Mammary epithelial cell (primary cell): ENCODE measurements around the gene UGT1A4.

Experiments used
- EZH2 ChIP-seq: IDR thresholded peaks from 2 replicates; pipeline ENCODE4 v1.6.1; 2012; ENCODE audit warnings: low read length, inconsistent platforms, borderline replicate concordance
- TF ChIP-seq, protein P1 (sequence below), 2 donors: IDR thresholded peaks in 1 of 2; conservative IDR thresholded peaks in 1 of 2; 2 replicates each; pipeline ENCODE4 v1.5.1; 2011 to 2012; ENCODE audit warnings: inconsistent platforms in 2 of 2, low read length in 2 of 2, mild to moderate bottlenecking in 2 of 2, control low read depth in 1 of 2, low read depth in 1 of 2; ENCODE audit not compliant: insufficient read depth in 1 of 2; ENCODE audit errors: extremely low read depth in 1 of 2

DNA sequence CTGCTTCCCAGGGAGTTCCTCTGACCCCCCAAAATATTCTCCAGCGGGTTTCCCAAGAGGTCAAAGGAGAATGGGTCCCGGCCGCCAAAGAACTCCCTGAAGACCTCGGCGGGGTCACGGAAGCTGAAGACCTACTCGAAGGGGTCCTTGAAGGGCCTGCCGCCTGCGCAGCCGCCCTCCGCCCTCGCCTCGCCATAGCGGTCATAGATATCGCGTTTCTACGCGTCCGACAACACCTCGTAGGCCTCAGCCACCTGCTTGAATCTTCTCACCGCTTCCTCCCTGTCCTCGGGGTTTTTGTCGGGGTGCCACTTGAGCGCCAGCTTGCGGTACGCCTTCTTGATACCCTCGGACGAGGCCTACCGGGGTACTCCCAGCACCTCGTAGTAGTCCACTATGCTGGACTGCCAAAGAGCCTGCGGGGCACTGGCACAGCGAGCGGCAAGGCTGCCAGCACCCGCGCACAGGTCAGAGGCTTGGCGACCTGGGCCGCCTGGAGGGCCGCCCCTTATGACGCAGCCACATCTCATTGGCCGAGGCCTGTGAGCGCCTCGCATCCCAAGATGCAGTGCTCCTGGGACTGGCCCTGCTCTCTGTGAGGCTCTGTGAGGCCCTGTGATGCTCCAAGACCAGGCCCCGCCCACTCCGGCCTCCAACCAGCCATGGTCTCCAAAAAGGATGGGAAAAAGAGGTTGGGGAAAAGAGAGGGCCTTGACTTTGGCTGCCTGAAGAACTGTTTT is 36.5 kb downstream of the UGT1A4 start:
- TF ChIP-seq, protein P1, sequence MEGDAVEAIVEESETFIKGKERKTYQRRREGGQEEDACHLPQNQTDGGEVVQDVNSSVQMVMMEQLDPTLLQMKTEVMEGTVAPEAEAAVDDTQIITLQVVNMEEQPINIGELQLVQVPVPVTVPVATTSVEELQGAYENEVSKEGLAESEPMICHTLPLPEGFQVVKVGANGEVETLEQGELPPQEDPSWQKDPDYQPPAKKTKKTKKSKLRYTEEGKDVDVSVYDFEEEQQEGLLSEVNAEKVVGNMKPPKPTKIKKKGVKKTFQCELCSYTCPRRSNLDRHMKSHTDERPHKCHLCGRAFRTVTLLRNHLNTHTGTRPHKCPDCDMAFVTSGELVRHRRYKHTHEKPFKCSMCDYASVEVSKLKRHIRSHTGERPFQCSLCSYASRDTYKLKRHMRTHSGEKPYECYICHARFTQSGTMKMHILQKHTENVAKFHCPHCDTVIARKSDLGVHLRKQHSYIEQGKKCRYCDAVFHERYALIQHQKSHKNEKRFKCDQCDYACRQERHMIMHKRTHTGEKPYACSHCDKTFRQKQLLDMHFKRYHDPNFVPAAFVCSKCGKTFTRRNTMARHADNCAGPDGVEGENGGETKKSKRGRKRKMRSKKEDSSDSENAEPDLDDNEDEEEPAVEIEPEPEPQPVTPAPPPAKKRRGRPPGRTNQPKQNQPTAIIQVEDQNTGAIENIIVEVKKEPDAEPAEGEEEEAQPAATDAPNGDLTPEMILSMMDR (conservative IDR thresholded peaks at IDR 0.05 in 1 of 2, IDR thresholded peaks at IDR 0.05 in 1 of 2; ENCODE audit: extremely low read depth in 1 of 2, insufficient read depth in 1 of 2, low read depth in 1 of 2, low read length in 2 of 2), result no peak
- TF ChIP-seq EZH2, result no peak
